GM12874 (cell line): ENCODE measurements around the gene ACTR1B.

ENCODE experiments used
- CTCF ChIP-seq: IDR thresholded peaks from 2 replicates; pipeline ENCODE4 v1.5.1; 2011; ENCODE audit warnings: low read depth, mild to moderate bottlenecking, control low read depth, low read length, moderate library complexity; ENCODE audit not compliant: insufficient read depth

Gene ACTR1B

DNA sequence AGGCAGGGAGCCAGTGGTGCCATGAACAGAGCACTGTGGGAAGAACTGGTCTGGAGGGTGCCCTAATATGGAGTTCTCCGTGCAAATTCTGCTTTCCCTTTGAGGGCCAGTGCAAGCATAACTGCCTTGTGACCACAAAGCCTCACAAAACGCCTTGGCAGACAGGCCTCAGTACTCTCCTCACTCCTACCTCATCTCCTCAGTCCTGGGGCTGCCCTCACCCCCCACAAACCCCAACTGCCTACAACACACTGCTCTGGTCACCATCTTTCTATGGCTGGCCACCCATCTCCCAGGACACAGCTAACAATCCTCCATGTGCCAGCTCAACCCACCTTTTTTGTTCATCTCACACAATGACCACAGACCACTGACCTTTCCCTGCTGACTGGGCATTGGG lies 9.1 kb downstream of the ACTR1B start:
- no peak for TF ChIP-seq CTCF

DNA sequence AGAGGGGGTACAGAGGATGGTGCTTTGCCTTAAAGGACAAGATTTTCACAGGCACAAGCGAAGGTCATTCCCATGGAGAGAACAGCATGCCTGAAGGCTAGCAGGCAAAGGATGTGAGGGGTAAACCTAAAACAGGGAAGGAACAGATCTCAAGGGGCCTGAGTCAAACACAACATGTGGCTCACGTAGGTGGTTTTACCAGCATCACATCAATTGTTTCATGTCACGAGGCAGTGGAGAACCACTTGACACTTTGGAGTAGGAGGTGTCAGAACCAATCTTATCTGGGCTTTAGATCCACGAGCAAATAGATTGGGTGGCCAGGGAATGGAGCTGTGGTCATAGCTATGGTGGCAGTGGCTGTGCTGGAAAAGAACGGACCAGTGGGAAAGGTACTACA lies 9.5 kb downstream of the ACTR1B start:
- TF ChIP-seq CTCF = no peak

DNA sequence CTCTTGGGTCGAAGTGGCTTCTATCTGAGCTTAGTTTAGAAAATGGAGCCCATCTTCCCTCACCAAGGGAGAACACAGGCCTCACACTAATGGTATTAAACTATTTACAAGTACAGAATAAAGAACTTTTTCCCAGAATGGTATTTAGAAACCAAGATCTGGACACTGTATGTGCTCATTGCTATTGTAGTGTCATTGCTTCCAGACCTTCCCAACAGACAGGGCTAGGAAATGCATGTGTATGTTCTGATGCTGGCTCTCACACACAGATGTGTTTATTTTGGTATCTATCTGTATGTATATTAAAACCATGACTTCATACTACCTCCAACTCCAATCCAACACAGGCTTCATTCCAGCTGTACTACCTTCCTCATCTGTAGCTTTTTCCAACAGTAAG lies 10.0 kb downstream of the ACTR1B start:
- TF ChIP-seq CTCF = no peak

DNA sequence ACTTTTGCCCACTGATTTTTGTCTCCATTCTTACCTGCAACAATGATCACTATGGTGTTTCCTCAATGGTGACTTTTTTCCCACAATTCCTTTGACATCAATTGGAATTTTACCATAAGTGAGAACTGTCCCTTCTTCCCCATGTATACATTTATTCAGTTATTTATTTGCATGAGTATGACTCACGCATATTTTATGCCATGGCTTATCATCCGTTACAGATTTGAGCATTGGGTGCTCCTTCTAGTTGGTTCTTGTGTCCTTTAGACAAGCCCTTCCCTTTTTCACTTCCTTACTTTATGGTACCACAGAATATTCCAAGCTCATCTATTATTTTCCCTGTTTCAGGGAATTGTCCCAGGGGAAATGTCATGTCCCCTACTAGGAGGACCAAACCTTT lies 10.4 kb downstream of the ACTR1B start:
- no peak for TF ChIP-seq CTCF

- no peak for TF ChIP-seq CTCF
Measured at GRCh38 chr2:97651114-97651513, 12.7 kb downstream of the ACTR1B start.

DNA sequence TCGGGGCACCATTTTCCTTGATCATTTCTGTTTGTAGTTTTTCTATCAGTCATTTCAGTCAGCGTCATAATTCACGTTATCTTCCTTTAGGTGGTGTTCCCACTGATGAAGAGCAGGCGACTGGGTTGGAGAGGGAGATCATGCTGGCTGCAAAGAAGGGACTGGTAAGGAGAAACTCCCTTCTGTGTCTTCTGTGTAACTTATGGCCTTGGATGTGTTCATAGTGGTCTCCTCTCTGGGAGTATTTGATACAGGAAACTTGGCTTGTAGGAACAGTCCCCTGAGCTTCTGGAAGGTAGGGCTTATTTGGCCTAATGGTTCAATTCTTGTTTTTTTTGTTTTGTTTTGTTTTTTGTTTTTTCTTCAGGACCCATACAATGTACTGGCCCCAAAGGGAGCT lies 16.9 kb downstream of the ACTR1B start:
- TF ChIP-seq CTCF = no peak

DNA sequence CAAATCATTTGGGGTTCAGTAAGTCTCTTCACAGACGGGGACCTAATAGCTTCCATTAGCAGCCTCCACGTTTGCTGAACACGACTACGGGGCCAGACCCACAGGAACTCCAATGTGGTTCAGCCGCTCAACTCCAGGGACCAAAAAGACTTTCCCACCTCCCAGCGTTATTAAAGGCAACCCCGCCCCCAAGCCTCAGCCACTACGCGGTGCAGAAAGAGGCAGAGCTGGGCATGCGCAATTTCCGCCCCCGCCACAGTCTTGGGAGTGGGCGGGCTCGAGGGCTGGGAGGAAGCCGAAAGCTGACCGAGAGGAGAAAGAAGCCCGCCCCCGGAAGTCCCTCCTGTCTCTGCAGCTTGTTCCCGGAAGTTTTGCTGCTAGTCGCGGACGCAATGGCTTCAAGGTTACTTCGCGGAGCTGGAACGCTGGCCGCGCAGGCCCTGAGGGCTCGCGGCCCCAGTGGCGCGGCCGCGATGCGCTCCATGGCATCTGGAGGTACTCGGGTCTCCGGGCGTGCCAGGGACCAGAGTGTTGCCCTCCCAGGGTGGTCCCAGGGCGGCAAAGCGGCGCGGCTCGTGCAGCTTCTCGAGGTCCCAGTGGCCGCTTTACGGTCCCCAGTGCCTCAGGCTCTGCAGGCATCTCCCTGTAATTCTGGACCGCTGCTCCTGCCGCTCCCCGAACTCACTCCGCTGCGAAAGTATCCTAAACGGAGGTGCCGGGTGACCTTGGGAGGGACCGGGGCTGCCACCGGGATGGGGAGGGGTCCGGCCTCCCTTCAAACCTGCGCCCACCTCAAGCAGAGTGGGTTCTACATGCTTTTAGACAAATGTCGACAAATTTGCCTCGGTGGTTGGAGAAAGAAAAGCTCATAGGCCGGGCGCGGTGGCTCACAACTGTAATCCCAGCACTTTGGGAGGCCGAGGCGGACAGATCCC lies 17.9 kb downstream of the ACTR1B start, which contains the start of gene COX5B:
COX5B (plus strand) TSS at position 368 of the 935 bp plus-strand sequence; CDS start at position 393, 25 bp downstream.
- no peak for TF ChIP-seq CTCF
